ENCODE measurements around the gene TPTE. TPM values are rescaled to one million over a fixed set of nuclear protein-coding genes. Genes with fewer than 3 reads are reported as not detected.
"Not testable (repeated sequence)": the region's sequence is repeated elsewhere in the genome, so short reads cannot be mapped to it uniquely, and the experiment has no call there.

TPTE gene
- total RNA-seq, 1 experiment from 2014 or later = not detected

- no peak overlapping the region for H3K4me3 ChIP-seq (ENCODE audit: low read depth, low read length, poor library complexity, severe bottlenecking)
- BruUV-seq (replicated peaks) = no TSS peak
- H3K36me3 ChIP-seq (ENCODE audit: insufficient read depth, low read length, poor library complexity, severe bottlenecking) = no peaks in the 10 kb centered on the region
- H3K9me3 ChIP-seq (ENCODE audit: low read depth, low read length, poor library complexity, severe bottlenecking) = peaks cover 22% of the 10 kb centered on the region
- no peaks in the 10 kb centered on the region for H3K4me1 ChIP-seq (ENCODE audit: insufficient read depth, low read length, poor library complexity, severe bottlenecking)
- POLR2A ChIA-PET (ENCODE audit: low non-redundant PET) = no interaction called here
- H3K27me3 ChIP-seq (replicated peaks; ENCODE audit: insufficient read depth, low read depth, low read length, poor library complexity) = no peaks in the 10 kb centered on the region
- intact Hi-C loops (cut with micrococcal nuclease; ENCODE audit: unreplicated experiment) = no loop called here
- CTCF ChIA-PET = no interaction called here
- no peak overlapping the region for H3K27ac ChIP-seq (ENCODE audit: low read depth, low read length, poor library complexity, severe bottlenecking)
- TF ChIP-seq EZH2 (IDR thresholded peaks at IDR 0.05; ENCODE audit: borderline replicate concordance, low read depth, low read length, poor library complexity, severe bottlenecking) = no peak
- DNase-seq (ENCODE audit: low spot score) = no peak
Measured at GRCh38 chr21:10627316-10627863, 106.0 kb downstream of the TPTE start.

- DNase-seq (ENCODE audit: low spot score); H3K27me3 ChIP-seq (replicated peaks; ENCODE audit: insufficient read depth, low read depth, low read length, poor library complexity); CTCF ChIA-PET; H3K36me3 ChIP-seq (ENCODE audit: insufficient read depth, low read length, poor library complexity, severe bottlenecking); BruUV-seq (replicated peaks); H3K27ac ChIP-seq (ENCODE audit: low read depth, low read length, poor library complexity, severe bottlenecking); intact Hi-C loops (cut with micrococcal nuclease; ENCODE audit: unreplicated experiment); POLR2A ChIA-PET (ENCODE audit: low non-redundant PET); H3K4me3 ChIP-seq (ENCODE audit: low read depth, low read length, poor library complexity, severe bottlenecking); H3K4me1 ChIP-seq (ENCODE audit: insufficient read depth, low read length, poor library complexity, severe bottlenecking): not testable (repeated sequence)
- peaks cover 21% of the 10 kb centered on the region for H3K9me3 ChIP-seq (ENCODE audit: low read depth, low read length, poor library complexity, severe bottlenecking)
Measured at GRCh38 chr21:10629239-10629638, 107.9 kb downstream of the TPTE start.

GRCh38 chr21:10630829-10631228 is 109.4 kb downstream of the TPTE start:
- not testable (repeated sequence) for BruUV-seq (replicated peaks)

GRCh38 chr21:10631316-10631715 is 109.9 kb downstream of the TPTE start:
- peaks cover 21% of the 10 kb centered on the region for H3K9me3 ChIP-seq (ENCODE audit: low read depth, low read length, poor library complexity, severe bottlenecking)
- CTCF ChIA-PET; H3K36me3 ChIP-seq (ENCODE audit: insufficient read depth, low read length, poor library complexity, severe bottlenecking); H3K27ac ChIP-seq (ENCODE audit: low read depth, low read length, poor library complexity, severe bottlenecking); H3K4me3 ChIP-seq (ENCODE audit: low read depth, low read length, poor library complexity, severe bottlenecking); H3K4me1 ChIP-seq (ENCODE audit: insufficient read depth, low read length, poor library complexity, severe bottlenecking); POLR2A ChIA-PET (ENCODE audit: low non-redundant PET); H3K27me3 ChIP-seq (replicated peaks; ENCODE audit: insufficient read depth, low read depth, low read length, poor library complexity); BruUV-seq (replicated peaks); DNase-seq (ENCODE audit: low spot score); intact Hi-C loops (cut with micrococcal nuclease; ENCODE audit: unreplicated experiment): not testable (repeated sequence)

More at GRCh38 chr21:10630829-10631228, 109.4 kb downstream of the TPTE start:
- H3K4me1 ChIP-seq (ENCODE audit: insufficient read depth, low read length, poor library complexity, severe bottlenecking); H3K27ac ChIP-seq (ENCODE audit: low read depth, low read length, poor library complexity, severe bottlenecking); CTCF ChIA-PET; H3K36me3 ChIP-seq (ENCODE audit: insufficient read depth, low read length, poor library complexity, severe bottlenecking); H3K4me3 ChIP-seq (ENCODE audit: low read depth, low read length, poor library complexity, severe bottlenecking); DNase-seq (ENCODE audit: low spot score); POLR2A ChIA-PET (ENCODE audit: low non-redundant PET); intact Hi-C loops (cut with micrococcal nuclease; ENCODE audit: unreplicated experiment); H3K27me3 ChIP-seq (replicated peaks; ENCODE audit: insufficient read depth, low read depth, low read length, poor library complexity): not testable (repeated sequence)
- peaks cover 21% of the 10 kb centered on the region for H3K9me3 ChIP-seq (ENCODE audit: low read depth, low read length, poor library complexity, severe bottlenecking)

- POLR2A ChIA-PET (ENCODE audit: low non-redundant PET); H3K4me3 ChIP-seq (ENCODE audit: low read depth, low read length, poor library complexity, severe bottlenecking); DNase-seq (ENCODE audit: low spot score); H3K27me3 ChIP-seq (replicated peaks; ENCODE audit: insufficient read depth, low read depth, low read length, poor library complexity); H3K27ac ChIP-seq (ENCODE audit: low read depth, low read length, poor library complexity, severe bottlenecking); CTCF ChIA-PET; H3K36me3 ChIP-seq (ENCODE audit: insufficient read depth, low read length, poor library complexity, severe bottlenecking); BruUV-seq (replicated peaks); intact Hi-C loops (cut with micrococcal nuclease; ENCODE audit: unreplicated experiment); H3K4me1 ChIP-seq (ENCODE audit: insufficient read depth, low read length, poor library complexity, severe bottlenecking): not testable (repeated sequence)
- H3K9me3 ChIP-seq (ENCODE audit: low read depth, low read length, poor library complexity, severe bottlenecking) = peaks cover 43% of the 10 kb centered on the region
Measured at GRCh38 chr21:10638144-10638543, 116.8 kb downstream of the TPTE start.
